Astrocyte (in vitro differentiated cells and primary cell): ENCODE measurements around the gene CRYBG1. TPM values are rescaled to one million over a fixed set of nuclear protein-coding genes. Genes with fewer than 3 reads are reported as not detected.

Experiments used
- DNase-seq: peaks from one replicate; pipeline ENCODE4 v3.0.0-alpha.2; 2010; ENCODE audit warnings: low read depth
- FAIRE-seq: peaks from 2 replicates; lab custom pipeline; 2011; peaks lifted over from hg19 to GRCh38; lab: Jason Lieb, UNC
- H2AFZ ChIP-seq: 2 replicates; pipeline ENCODE4 v1.6.0; 2012; ENCODE audit warnings: low read depth, low read length, inconsistent platforms
- H3K27ac ChIP-seq: 2 replicates; pipeline ENCODE4 v1.5.1; 2011; ENCODE audit warnings: low read depth, low read length, inconsistent platforms
- H3K27me3 ChIP-seq: 2 replicates; pipeline ENCODE4 v1.6.0; 2011; ENCODE audit warnings: low read length, inconsistent platforms; ENCODE audit not compliant: insufficient read depth
- H3K36me3 ChIP-seq: 2 replicates; pipeline ENCODE4 v1.5.1; 2011; ENCODE audit warnings: low read length, inconsistent platforms; ENCODE audit not compliant: insufficient read depth
- H3K4me1 ChIP-seq: 2 replicates; pipeline ENCODE4 v1.5.1; 2011; ENCODE audit warnings: low read length, inconsistent platforms; ENCODE audit not compliant: insufficient read depth
- H3K4me2 ChIP-seq: 2 replicates; pipeline ENCODE4 v1.6.0; 2012; ENCODE audit warnings: low read length, inconsistent platforms
- H3K4me3 ChIP-seq: 2 replicates; pipeline ENCODE4 v1.5.1; 2011; ENCODE audit warnings: low read depth, mild to moderate bottlenecking, low read length, inconsistent platforms; ENCODE audit not compliant: insufficient read depth
- H3K79me2 ChIP-seq: 2 replicates; pipeline ENCODE4 v1.6.0; 2012; ENCODE audit warnings: mild to moderate bottlenecking, low read length, inconsistent platforms; ENCODE audit not compliant: insufficient read depth
- H3K9ac ChIP-seq: 2 replicates; pipeline ENCODE4 v1.6.0; 2012; ENCODE audit warnings: mild to moderate bottlenecking, low read length, inconsistent platforms
- H3K9me3 ChIP-seq: 2 replicates; pipeline ENCODE4 v1.5.1; 2012; ENCODE audit warnings: low read depth, mild to moderate bottlenecking, low read length, inconsistent platforms; ENCODE audit not compliant: insufficient read depth
- H4K20me1 ChIP-seq: 2 replicates; pipeline ENCODE4 v1.6.0; 2012; ENCODE audit warnings: low read length, inconsistent platforms; ENCODE audit not compliant: insufficient read depth
- H3K27ac Mint-ChIP-seq: one replicate; pipeline ENCODE4 v1.8.0; 2021; ENCODE audit warnings: mild to moderate bottlenecking, mixed read lengths; ENCODE audit not compliant: unreplicated experiment
- H3K27me3 Mint-ChIP-seq: one replicate; pipeline ENCODE4 v1.8.0; 2021; ENCODE audit warnings: low read depth, mixed read lengths; ENCODE audit not compliant: unreplicated experiment
- H3K36me3 Mint-ChIP-seq: one replicate; pipeline ENCODE4 v1.8.0; 2021; ENCODE audit warnings: low read depth, mixed read lengths; ENCODE audit not compliant: unreplicated experiment
- H3K4me1 Mint-ChIP-seq: one replicate; pipeline ENCODE4 v1.8.0; 2021; ENCODE audit warnings: low read depth, mixed read lengths; ENCODE audit not compliant: unreplicated experiment
- H3K4me3 Mint-ChIP-seq: one replicate; pipeline ENCODE4 v1.8.0; 2021; ENCODE audit warnings: mild to moderate bottlenecking, moderate library complexity, mixed read lengths; ENCODE audit not compliant: unreplicated experiment
- H3K9me3 Mint-ChIP-seq: one replicate; pipeline ENCODE4 v1.8.0; 2021; ENCODE audit warnings: mild to moderate bottlenecking, mixed read lengths; ENCODE audit not compliant: unreplicated experiment
- EZH2 ChIP-seq: IDR thresholded peaks from 2 replicates; pipeline ENCODE4 v1.6.1; 2012; ENCODE audit warnings: mild to moderate bottlenecking, low read length, inconsistent platforms; ENCODE audit not compliant: insufficient read depth
- total RNA-seq: library from RNA; stranded (reverse); gene quantifications from 2 replicates; pipeline ENCODE4 v1.2.1, GENCODE V29; 2021
- TF ChIP-seq, protein P1 (sequence below): IDR thresholded peaks from 2 replicates; pipeline ENCODE4 v1.5.1; 2011; ENCODE audit warnings: low read depth, mild to moderate bottlenecking, inconsistent platforms, low read length, moderate library complexity; ENCODE audit not compliant: insufficient read depth

The CRYBG1 gene
- total RNA-seq, 1 donor from 2014 or later, result 0.64 TPM

DNA sequence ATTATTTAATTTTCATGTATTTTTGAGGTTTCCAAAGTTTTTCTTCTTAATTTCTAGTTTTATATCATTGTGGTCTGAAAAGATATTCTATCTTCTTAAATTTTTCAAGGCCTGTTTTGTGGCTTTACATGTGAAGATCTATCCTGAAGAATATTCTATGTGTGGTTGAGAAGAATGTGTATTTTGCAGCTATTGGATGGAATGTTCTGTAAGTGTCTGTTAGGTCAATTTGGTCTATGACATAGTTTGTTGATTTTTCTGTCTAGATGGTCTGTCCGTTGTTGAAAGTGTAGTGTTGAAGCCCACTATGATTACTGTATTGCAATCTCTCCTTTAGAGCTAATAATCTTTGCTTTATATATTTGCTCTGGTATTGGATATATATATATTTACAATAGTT is 125.7 kb downstream of the CRYBG1 start:
- H3K4me3 Mint-ChIP-seq, result no peak overlapping the region
- no peak overlapping the region for H3K9ac ChIP-seq
- peak; percentile 86 for FAIRE-seq
- peaks cover 25% of the 10 kb centered on the region for H3K4me1 Mint-ChIP-seq
- no peaks in the 10 kb centered on the region for H4K20me1 ChIP-seq
- H3K27ac ChIP-seq, result no peak overlapping the region
- no peaks in the 10 kb centered on the region for H3K9me3 Mint-ChIP-seq
- peak overlapping the region; percentile 68 for H3K27ac Mint-ChIP-seq
- H3K27me3 ChIP-seq, result no peaks in the 10 kb centered on the region
- no peak overlapping the region for H3K4me2 ChIP-seq
- H3K36me3 Mint-ChIP-seq, result peaks cover 4% of the 10 kb centered on the region
- H3K27me3 Mint-ChIP-seq, result no peaks in the 10 kb centered on the region
- no peak overlapping the region for H2AFZ ChIP-seq
- no peaks in the 10 kb centered on the region for H3K36me3 ChIP-seq
- H3K9me3 ChIP-seq, result no peaks in the 10 kb centered on the region
- peak; percentile 94 for DNase-seq
- no peak for TF ChIP-seq EZH2
- TF ChIP-seq, protein P1, sequence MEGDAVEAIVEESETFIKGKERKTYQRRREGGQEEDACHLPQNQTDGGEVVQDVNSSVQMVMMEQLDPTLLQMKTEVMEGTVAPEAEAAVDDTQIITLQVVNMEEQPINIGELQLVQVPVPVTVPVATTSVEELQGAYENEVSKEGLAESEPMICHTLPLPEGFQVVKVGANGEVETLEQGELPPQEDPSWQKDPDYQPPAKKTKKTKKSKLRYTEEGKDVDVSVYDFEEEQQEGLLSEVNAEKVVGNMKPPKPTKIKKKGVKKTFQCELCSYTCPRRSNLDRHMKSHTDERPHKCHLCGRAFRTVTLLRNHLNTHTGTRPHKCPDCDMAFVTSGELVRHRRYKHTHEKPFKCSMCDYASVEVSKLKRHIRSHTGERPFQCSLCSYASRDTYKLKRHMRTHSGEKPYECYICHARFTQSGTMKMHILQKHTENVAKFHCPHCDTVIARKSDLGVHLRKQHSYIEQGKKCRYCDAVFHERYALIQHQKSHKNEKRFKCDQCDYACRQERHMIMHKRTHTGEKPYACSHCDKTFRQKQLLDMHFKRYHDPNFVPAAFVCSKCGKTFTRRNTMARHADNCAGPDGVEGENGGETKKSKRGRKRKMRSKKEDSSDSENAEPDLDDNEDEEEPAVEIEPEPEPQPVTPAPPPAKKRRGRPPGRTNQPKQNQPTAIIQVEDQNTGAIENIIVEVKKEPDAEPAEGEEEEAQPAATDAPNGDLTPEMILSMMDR, result no peak
- H3K79me2 ChIP-seq, result no peaks in the 10 kb centered on the region
- H3K4me3 ChIP-seq, result no peak overlapping the region
- H3K4me1 ChIP-seq, result peaks cover 6% of the 10 kb centered on the region

DNA sequence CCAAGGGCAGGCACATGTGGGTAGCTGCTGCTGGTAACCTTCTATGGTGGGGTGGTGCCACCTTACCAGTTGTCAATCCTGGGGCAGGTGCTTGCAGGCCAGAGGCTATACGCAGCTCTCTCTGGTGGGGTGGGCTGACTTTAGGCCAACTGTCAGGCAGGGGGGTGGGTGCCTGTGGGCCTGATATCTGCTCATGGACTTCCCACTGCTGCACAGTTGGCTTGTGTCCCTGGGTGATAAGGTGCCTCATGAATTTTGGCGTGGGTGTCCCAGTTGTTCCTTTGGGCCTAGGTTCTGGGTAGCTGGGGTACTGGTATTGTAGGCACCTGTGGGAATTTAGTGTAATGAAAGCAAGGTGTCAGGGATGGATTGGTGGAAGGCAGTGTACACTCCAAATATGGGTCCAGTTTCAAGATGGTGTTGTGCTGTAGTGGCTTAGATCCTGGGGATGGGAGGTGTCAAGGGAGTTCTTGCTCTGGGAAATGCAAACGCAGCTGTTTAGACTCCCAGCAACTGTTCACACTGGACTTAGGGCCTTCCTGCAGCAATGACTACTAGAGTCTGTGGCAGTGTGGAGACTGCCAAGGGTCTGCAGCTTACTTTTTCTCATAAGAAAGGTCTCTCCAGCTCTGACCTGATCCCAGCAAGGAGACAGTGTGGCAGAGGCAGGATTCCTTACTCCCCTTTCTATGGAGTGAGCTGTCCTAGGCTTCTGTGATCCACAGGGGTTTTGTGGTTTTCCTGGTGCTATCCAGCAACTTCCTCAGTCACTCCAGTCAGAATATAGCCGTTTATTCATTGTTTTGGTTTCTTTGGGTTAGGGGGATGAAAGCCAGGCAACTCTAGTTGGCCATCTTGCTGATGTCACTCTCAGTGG is 128.2 kb downstream of the CRYBG1 start:
- H3K36me3 Mint-ChIP-seq, result no peaks in the 10 kb centered on the region
- no peak overlapping the region for H2AFZ ChIP-seq
- H3K4me2 ChIP-seq, result peak overlapping the region; percentile 3
- H3K27me3 ChIP-seq, result no peaks in the 10 kb centered on the region
- H3K9ac ChIP-seq, result no peak overlapping the region
- no peaks in the 10 kb centered on the region for H3K36me3 ChIP-seq
- H3K4me3 ChIP-seq, result no peak overlapping the region
- H3K27ac Mint-ChIP-seq, result peak overlapping the region; percentile 77
- no peaks in the 10 kb centered on the region for H3K79me2 ChIP-seq
- DNase-seq (peak; percentile 78), FAIRE-seq (peak; percentile 72)
- H3K9me3 ChIP-seq, result no peaks in the 10 kb centered on the region
- TF ChIP-seq, protein P1, result no peak
- TF ChIP-seq EZH2, result no peak
- no peaks in the 10 kb centered on the region for H3K9me3 Mint-ChIP-seq
- no peak overlapping the region for H3K4me3 Mint-ChIP-seq
- peaks cover 25% of the 10 kb centered on the region for H3K4me1 Mint-ChIP-seq
- H3K27me3 Mint-ChIP-seq, result no peaks in the 10 kb centered on the region
- no peaks in the 10 kb centered on the region for H4K20me1 ChIP-seq
- H3K27ac ChIP-seq, result no peak overlapping the region
- H3K4me1 ChIP-seq, result peaks cover 6% of the 10 kb centered on the region

DNA sequence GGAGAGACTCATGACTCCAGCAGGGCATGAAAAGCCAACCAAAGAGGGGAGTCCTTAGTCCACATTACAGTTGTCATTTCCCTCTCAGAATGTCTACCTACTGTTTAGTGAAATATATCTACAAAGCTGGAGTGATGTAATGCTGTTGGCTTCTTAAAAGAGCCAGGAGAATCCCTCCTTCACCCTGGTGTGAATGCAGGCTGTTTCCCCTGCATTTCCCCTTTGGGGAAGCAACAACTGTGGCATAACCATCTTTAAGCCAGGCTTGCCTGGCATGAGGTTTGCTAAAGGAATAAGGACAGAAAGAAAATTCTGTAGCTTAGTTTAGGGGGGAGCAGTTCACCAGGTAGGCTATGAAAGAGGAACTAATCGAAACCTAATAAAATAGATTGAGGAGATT is 129.5 kb downstream of the CRYBG1 start:
- Mint-ChIP-seq H3K36me3 (no peaks in the 10 kb centered on the region), H3K4me1 (peaks cover 27% of the 10 kb centered on the region), H3K27ac (peak overlapping the region; percentile 21), H3K4me3 (no peak overlapping the region), H3K9me3 (no peaks in the 10 kb centered on the region), H3K27me3 (no peaks in the 10 kb centered on the region)
- no peak overlapping the region for H2AFZ ChIP-seq
- H3K9me3 ChIP-seq, result no peaks in the 10 kb centered on the region
- no peak for FAIRE-seq
- H3K4me2 ChIP-seq, result no peak overlapping the region
- H3K4me3 ChIP-seq, result no peak overlapping the region
- H3K27me3 ChIP-seq, result no peaks in the 10 kb centered on the region
- TF ChIP-seq, protein P1, result no peak
- no peak for TF ChIP-seq EZH2
- no peaks in the 10 kb centered on the region for H3K36me3 ChIP-seq
- H3K27ac ChIP-seq, result no peak overlapping the region
- no peak overlapping the region for H3K9ac ChIP-seq
- no peak for DNase-seq
- H4K20me1 ChIP-seq, result no peaks in the 10 kb centered on the region
- no peaks in the 10 kb centered on the region for H3K79me2 ChIP-seq
- H3K4me1 ChIP-seq, result peaks cover 6% of the 10 kb centered on the region
